Esophagus squamous epithelium (tissue), 5 donors: ENCODE data around the gene CFAP92. TPM values are rescaled to one million over a fixed set of nuclear protein-coding genes. Genes with fewer than 3 reads are reported as not detected.

Source experiments
- DNase-seq: peaks from one replicate; lab custom pipeline; 2025; lab: John Stamatoyannopoulos, UW
- H3K27ac ChIP-seq, 4 donors: fragments of 200-600 bp; sonication (generic); one replicate each; pipeline ENCODE4 v1.5.1; 2016 to 2019; ENCODE audit warnings: mild to moderate bottlenecking in 1 of 4
- H3K27me3 ChIP-seq, 4 donors: fragments of 200-600 bp; sonication (generic); 1 replicate in 3 of 4; 2 replicates in 1 of 4; pipeline versions ENCODE4 v1.5.1 to v1.6.0; 2017 to 2021; ENCODE audit warnings: antibody characterized with exemption in 1 of 4
- H3K36me3 ChIP-seq, 3 donors: fragments of 200-600 bp; sonication (generic); one replicate each; pipeline ENCODE4 v1.5.1; 2016 to 2019
- H3K4me1 ChIP-seq, 3 donors: fragments of 200-600 bp; sonication (generic); one replicate each; pipeline ENCODE4 v1.5.1; 2017 to 2019
- H3K4me3 ChIP-seq, 4 donors: fragments of 200-600 bp; sonication (generic); 1 replicate in 3 of 4; 2 replicates in 1 of 4; pipeline ENCODE4 v1.5.1; 2016 to 2019; ENCODE audit warnings: mild to moderate bottlenecking in 2 of 4, moderate library complexity in 1 of 4
- H3K9me3 ChIP-seq, 3 donors: fragments of 200-600 bp; sonication (generic); one replicate each; pipeline ENCODE4 v1.5.1; 2016 to 2019
- CTCF ChIP-seq, 6 experiments: fragments of 450-650 bp in 4 of 6; fragments of 200-600 bp in 2 of 6; sonication (generic) in 2 of 6; IDR thresholded peaks; one replicate each; pipeline ENCODE4 v1.5.1; 2016 to 2019; ENCODE audit warnings: antibody characterized with exemption in 6 of 6, mild to moderate bottlenecking in 4 of 6, moderate library complexity in 4 of 6
- POLR2A ChIP-seq, 4 donors: fragments of 450-650 bp; IDR thresholded peaks; one replicate each; pipeline ENCODE4 v1.6.1; 2017; ENCODE audit warnings: antibody characterized with exemption in 4 of 4, mild to moderate bottlenecking in 4 of 4, moderate library complexity in 3 of 4
- WGBS, 2 donors: methylation state at CpG; one replicate each; pipeline ENCODE4 v1.1.5; 2018; 5-methylcytosine and 5-hydroxymethylcytosine counted together
- intact Hi-C: fragments of 100-400 bp; cut with DNase I; formaldehyde crosslinking; loops from one replicate; pipeline ENCODE4 v1.15.0; 2022
- total RNA-seq, 4 donors: library from RNA; depleted of rRNA; stranded (reverse); fragments of >200 nt; gene quantifications; one replicate each; pipeline ENCODE4 v1.1.0, GENCODE V29; 2016
- donor health status: DM: yes; HTN: yes; CAD: no.

The CFAP92 gene
- total RNA-seq, 4 donors from 2014 or later = 0.40 to 1.4 (median 0.98) TPM

GRCh38 chr3:129025691-129026435 lies 32.0 kb upstream of the CFAP92 start:
- peaks cover 9 to 61% (median 22%) of the 10 kb centered on the region in 3 donors for H3K4me1 ChIP-seq
- H3K27ac ChIP-seq = peak overlapping the region in 3 of 4 donors; percentile 65 to 72 (median 71)
- 58 to 61% methylated on average over 7 to 8 of the region's 8 CpGs for WGBS, 2 donors
- H3K27me3 ChIP-seq = no peaks in the 10 kb centered on the region
- no peak overlapping the region for H3K4me3 ChIP-seq
- TF ChIP-seq CTCF (IDR thresholded peaks at IDR 0.05) = no peak
- TF ChIP-seq POLR2A (IDR thresholded peaks at IDR 0.05) = no peak
- H3K36me3 ChIP-seq = no peaks in the 10 kb centered on the region
- H3K9me3 ChIP-seq = no peaks in the 10 kb centered on the region
- DNase-seq = no peak
- intact Hi-C loops = no loop called here

DNA sequence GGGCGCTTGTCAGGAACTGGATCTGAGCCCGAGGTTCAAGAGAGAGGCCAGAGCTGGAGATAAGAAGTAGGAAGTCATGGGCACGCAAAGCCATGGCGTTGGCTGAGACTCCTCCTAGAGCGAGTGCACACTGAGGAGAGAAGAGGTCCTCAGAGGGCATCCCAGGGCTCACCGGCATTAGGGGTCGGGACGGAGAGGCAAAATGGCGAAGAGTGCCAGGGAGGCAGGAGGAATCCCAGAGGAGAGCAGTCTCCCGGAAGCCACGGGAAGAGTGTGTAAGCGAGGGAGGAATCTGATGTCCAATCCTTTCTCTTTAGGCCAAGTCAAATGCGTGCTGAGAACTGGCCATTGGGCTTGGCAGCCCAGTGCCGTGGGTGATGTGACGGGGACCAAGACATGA lies 31.2 kb upstream of the CFAP92 start:
- DNase-seq = no peak

DNA sequence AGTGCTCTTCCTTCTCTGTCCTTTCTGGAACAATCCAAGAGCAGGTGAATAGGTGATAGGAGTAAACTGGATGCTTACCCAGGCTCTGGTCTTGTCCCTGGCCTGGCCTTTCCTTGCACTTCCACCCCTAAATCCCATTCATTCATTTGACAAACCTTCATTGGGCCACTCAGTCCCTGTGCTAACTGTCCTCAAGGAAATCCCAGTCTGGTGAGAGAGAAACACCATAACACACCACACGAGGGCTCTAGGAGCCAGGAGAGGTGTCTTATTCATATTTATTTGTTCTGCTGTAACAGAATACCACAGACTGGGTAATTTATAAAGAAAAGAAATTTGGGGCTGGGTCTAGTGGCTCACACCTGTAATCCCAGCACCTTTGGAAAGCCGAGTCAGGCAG lies 30.0 kb upstream of the CFAP92 start:
- no peak for TF ChIP-seq POLR2A (IDR thresholded peaks at IDR 0.05)
- peak in 2 of 6 experiments; percentile 17 to 27 for TF ChIP-seq CTCF (IDR thresholded peaks at IDR 0.05)
- intact Hi-C loops = no loop called here
- H3K4me1 ChIP-seq = peaks cover 9 to 66% (median 22%) of the 10 kb centered on the region in 3 donors
- H3K36me3 ChIP-seq = no peaks in the 10 kb centered on the region
- no peaks in the 10 kb centered on the region for H3K27me3 ChIP-seq
- no peaks in the 10 kb centered on the region for H3K9me3 ChIP-seq
- H3K4me3 ChIP-seq = no peak overlapping the region
- H3K27ac ChIP-seq = peak overlapping the region in 1 of 4 donors; percentile 43
- no peak for DNase-seq
- WGBS, 2 donors = 44 to 80% methylated on average over 1 to 2 of the region's 2 CpGs

More for the DNA sequence above, 31.2 kb upstream of the CFAP92 start:
- Histone ChIP-seq H3K9me3 (no peaks in the 10 kb centered on the region), H3K4me3 (no peak overlapping the region), H3K27ac (peak overlapping the region in 3 of 4 donors; percentile 65 to 72 (median 71)), H3K4me1 (peaks cover 9 to 66% (median 22%) of the 10 kb centered on the region in 3 donors), H3K27me3 (no peaks in the 10 kb centered on the region), H3K36me3 (no peaks in the 10 kb centered on the region)
- 82 to 93% methylated on average over 14 to 15 of the region's 15 CpGs for WGBS, 2 donors
- intact Hi-C loops = no loop called here
- TF ChIP-seq POLR2A (IDR thresholded peaks at IDR 0.05) = no peak
- TF ChIP-seq CTCF (IDR thresholded peaks at IDR 0.05) = no peak

- H3K36me3 ChIP-seq = no peaks in the 10 kb centered on the region
- peaks cover 9 to 67% (median 27%) of the 10 kb centered on the region in 3 donors for H3K4me1 ChIP-seq
- WGBS, 2 donors = 17 to 27% methylated on average over 1 of the region's 1 CpG
- no peaks in the 10 kb centered on the region for H3K27me3 ChIP-seq
- no peak for TF ChIP-seq POLR2A (IDR thresholded peaks at IDR 0.05)
- TF ChIP-seq CTCF (IDR thresholded peaks at IDR 0.05) = no peak
- peak overlapping the region in 3 of 4 donors; percentile 43 to 78 (median 65) for H3K27ac ChIP-seq
- H3K9me3 ChIP-seq = no peaks in the 10 kb centered on the region
- intact Hi-C loops = no loop called here
- H3K4me3 ChIP-seq = no peak overlapping the region
- no peak for DNase-seq
Observed at GRCh38 chr3:129023008-129023358, 29.1 kb upstream of the CFAP92 start.
